ENCODE measurements around the gene CELSR2.

CELSR2 gene

GRCh38 chr1:109243221-109243620 lies 6.1 kb upstream of the CELSR2 start:
- H3K27ac ChIP-seq (ENCODE audit: low read length): no peak overlapping the region
- no peak for TF ChIP-seq EZH2 (optimal IDR thresholded peaks at IDR 0.05; ENCODE audit: low read depth, low read length)
- TF ChIP-seq CTCF (IDR thresholded peaks at IDR 0.05; ENCODE audit: low read length): no peak
- TF ChIP-seq EZH2phosphoT487 (IDR thresholded peaks at IDR 0.05; ENCODE audit: low read length): no peak
- H3K4me2 ChIP-seq (ENCODE audit: low read depth, low read length): no peak overlapping the region
- no peaks in the 10 kb centered on the region for H3K4me1 ChIP-seq (ENCODE audit: low read length)
- H3K27me3 ChIP-seq (replicated peaks; ENCODE audit: insufficient read depth, low read length): no peaks in the 10 kb centered on the region
- H3K9me2 ChIP-seq (replicated peaks; ENCODE audit: insufficient read depth, low read length): no peaks in the 10 kb centered on the region
- no peaks in the 10 kb centered on the region for H4K20me1 ChIP-seq (ENCODE audit: insufficient read depth, low read length)
- no peaks in the 10 kb centered on the region for H3K9me3 ChIP-seq (replicated peaks; ENCODE audit: insufficient read depth, low read length)
- DNase-seq: no peak
- no peak overlapping the region for H3K4me3 ChIP-seq (ENCODE audit: low read length)
- no peak overlapping the region for H3K9ac ChIP-seq (ENCODE audit: low read length)
- H3F3A ChIP-seq (ENCODE audit: insufficient read depth, low read length): no peaks in the 10 kb centered on the region
- no peaks in the 10 kb centered on the region for H3K36me3 ChIP-seq (replicated peaks; ENCODE audit: insufficient read depth, low read length)
- no peak overlapping the region for H2AFZ ChIP-seq (ENCODE audit: low read length)
- H3K79me2 ChIP-seq (ENCODE audit: low read length): no peaks in the 10 kb centered on the region

- Histone ChIP-seq H3F3A (ENCODE audit: insufficient read depth, low read length) (no peaks in the 10 kb centered on the region), H3K36me3 (replicated peaks; ENCODE audit: insufficient read depth, low read length) (no peaks in the 10 kb centered on the region), H3K79me2 (ENCODE audit: low read length) (no peaks in the 10 kb centered on the region), H3K9me3 (replicated peaks; ENCODE audit: insufficient read depth, low read length) (no peaks in the 10 kb centered on the region), H2AFZ (ENCODE audit: low read length) (no peak overlapping the region), H3K4me3 (ENCODE audit: low read length) (no peak overlapping the region), H3K27ac (ENCODE audit: low read length) (no peak overlapping the region), H4K20me1 (ENCODE audit: insufficient read depth, low read length) (no peaks in the 10 kb centered on the region), H3K4me1 (ENCODE audit: low read length) (no peaks in the 10 kb centered on the region), H3K9ac (ENCODE audit: low read length) (no peak overlapping the region), H3K27me3 (replicated peaks; ENCODE audit: insufficient read depth, low read length) (no peaks in the 10 kb centered on the region), H3K9me2 (replicated peaks; ENCODE audit: insufficient read depth, low read length) (no peaks in the 10 kb centered on the region), H3K4me2 (ENCODE audit: low read depth, low read length) (no peak overlapping the region)
- TF ChIP-seq EZH2phosphoT487 (IDR thresholded peaks at IDR 0.05; ENCODE audit: low read length) (no peak), EZH2 (optimal IDR thresholded peaks at IDR 0.05; ENCODE audit: low read depth, low read length) (no peak), CTCF (IDR thresholded peaks at IDR 0.05; ENCODE audit: low read length) (no peak)
- no peak for DNase-seq
Observed at GRCh38 chr1:109243860-109244552, 5.3 kb upstream of the CELSR2 start.

GRCh38 chr1:109246141-109246551 lies 3.2 kb upstream of the CELSR2 start:
- TF ChIP-seq EZH2phosphoT487 (IDR thresholded peaks at IDR 0.05; ENCODE audit: low read length) (no peak), EZH2 (optimal IDR thresholded peaks at IDR 0.05; ENCODE audit: low read depth, low read length) (no peak), CTCF (IDR thresholded peaks at IDR 0.05; ENCODE audit: low read length) (no peak)
- Histone ChIP-seq H3K27ac (ENCODE audit: low read length) (no peak overlapping the region), H3K36me3 (replicated peaks; ENCODE audit: insufficient read depth, low read length) (no peaks in the 10 kb centered on the region), H3K4me2 (ENCODE audit: low read depth, low read length) (no peak overlapping the region), H3K9me3 (replicated peaks; ENCODE audit: insufficient read depth, low read length) (no peaks in the 10 kb centered on the region), H3F3A (ENCODE audit: insufficient read depth, low read length) (no peaks in the 10 kb centered on the region), H3K4me3 (ENCODE audit: low read length) (no peak overlapping the region), H3K9ac (ENCODE audit: low read length) (no peak overlapping the region), H4K20me1 (ENCODE audit: insufficient read depth, low read length) (no peaks in the 10 kb centered on the region), H2AFZ (ENCODE audit: low read length) (no peak overlapping the region), H3K27me3 (replicated peaks; ENCODE audit: insufficient read depth, low read length) (no peaks in the 10 kb centered on the region), H3K4me1 (ENCODE audit: low read length) (no peaks in the 10 kb centered on the region), H3K79me2 (ENCODE audit: low read length) (no peaks in the 10 kb centered on the region), H3K9me2 (replicated peaks; ENCODE audit: insufficient read depth, low read length) (no peaks in the 10 kb centered on the region)
- DNase-seq: no peak
